ENCODE data around the gene SMC2.

- TF ChIP-seq CTCF (IDR thresholded peaks at IDR 0.05; ENCODE audit: insufficient read depth, low read length) (no peak), POLR2AphosphoS5 (IDR thresholded peaks at IDR 0.05; ENCODE audit: low read depth) (no peak), GABPA (IDR thresholded peaks at IDR 0.05; ENCODE audit: low read depth) (no peak)
Observed at GRCh38 chr9:104091116-104091515, 3.0 kb upstream of the SMC2 start.

All from HL-60 (cell line).